ENCODE data around the gene CNDP2.
A peak's percentile ranks its signal among the peaks of the same experiment; 100 is the strongest.
"Not testable (repeated sequence)": the region's sequence is repeated elsewhere in the genome, so short reads cannot be mapped to it uniquely, and the experiment has no call there.

CNDP2 gene

GRCh38 chr18:74539289-74539688, 43.1 kb downstream of the CNDP2 start:
- no peak for DNase-seq (ENCODE audit: low spot score)

DNA sequence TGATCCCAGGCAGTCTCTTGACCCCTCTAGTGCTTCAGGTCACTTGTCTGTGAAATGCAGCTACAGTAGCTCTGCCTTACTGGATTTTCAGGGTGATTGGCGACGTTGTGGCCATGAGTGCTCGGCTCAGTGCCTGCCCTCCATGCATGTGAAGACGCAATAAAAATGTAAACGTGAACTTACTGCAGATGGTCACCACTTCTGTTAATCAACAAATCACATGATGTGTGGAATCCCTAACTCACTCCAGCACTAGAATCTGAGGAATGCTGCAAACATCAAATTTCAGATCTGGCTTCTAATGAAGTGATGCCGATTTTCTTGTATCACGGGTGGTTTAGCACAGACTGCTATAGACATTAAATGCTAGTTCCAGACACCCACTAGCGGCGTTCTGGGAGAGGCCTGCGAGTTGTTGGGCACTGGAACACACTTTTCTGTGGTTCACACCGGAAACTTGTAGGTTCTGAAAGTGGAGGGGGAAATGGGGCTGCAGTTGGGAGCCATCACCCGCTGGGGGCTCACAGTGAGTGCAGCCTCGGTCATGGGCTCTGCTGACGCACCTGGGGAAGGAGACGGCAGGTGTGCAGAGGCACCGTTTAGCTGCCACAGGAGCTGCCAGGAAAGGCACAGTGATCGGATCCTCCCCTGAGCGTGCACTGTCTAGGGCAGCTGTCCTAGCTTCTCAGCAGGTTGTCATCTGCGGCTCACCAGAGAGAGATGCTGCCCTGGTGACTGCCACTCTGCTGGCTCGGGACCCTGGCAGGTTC, 44.7 kb downstream of the CNDP2 start:
- DNase-seq (ENCODE audit: low spot score) = no peak

DNA sequence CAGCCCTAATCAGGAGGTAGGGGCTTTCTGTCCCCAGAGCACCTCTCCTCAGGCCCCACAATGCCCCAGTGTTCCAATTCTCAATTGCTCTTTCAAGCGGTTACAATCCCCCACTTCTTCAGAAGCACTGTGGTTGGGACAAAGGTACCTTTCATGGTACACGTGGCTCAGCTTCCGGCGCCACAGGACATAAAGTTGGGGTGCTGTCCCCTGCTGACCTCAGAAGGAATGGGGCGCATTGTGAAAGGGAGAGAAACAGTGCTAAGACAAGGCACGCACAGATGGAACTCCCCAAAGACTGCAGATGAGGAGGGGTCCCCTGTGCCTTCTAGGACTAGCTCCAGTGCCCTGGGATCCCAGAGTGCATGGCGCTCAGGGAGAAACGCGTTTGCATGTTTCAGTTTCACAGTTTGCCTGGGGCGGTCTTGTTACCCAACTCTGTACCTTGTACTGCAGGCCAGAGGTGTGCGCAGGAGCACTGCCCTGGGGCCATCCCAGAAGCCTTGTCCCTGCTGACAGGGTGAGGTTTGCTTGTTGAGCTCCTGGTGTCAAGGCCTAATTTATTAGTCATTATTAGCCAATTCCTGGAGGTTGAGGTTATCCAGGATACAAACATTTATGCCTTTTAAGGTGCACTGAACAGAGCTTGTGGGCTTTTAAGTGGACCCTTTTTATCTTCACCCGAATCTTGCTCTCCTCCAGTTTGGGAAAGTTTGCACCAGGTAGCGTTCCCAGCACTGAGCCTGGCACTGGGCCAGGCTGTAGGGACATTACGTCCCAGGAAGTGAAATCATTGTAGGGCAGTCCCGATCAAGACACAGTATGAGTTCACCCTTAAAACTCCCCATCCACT, 45.8 kb downstream of the CNDP2 start:
- no peak for DNase-seq (ENCODE audit: low spot score)

DNA sequence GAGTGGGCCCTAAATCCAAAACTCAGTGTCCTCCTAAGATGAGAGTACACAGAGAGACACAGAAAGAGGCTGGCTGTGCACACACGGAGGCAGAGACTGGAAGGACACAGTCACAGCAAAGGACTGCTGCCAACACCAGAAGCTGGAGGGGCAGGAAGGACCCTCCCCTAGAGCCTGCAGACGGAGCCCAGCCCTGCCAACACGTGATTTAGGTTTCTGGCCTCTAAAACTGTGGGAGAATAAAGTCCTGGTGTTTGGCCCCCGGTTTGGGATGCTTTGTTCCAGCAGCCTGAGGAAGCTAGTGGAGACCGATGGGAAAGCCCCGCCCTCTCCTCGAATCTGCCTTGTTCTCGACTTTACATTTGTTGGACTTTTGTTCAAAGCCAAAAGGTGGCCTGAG, 48.7 kb downstream of the CNDP2 start:
- no peak for DNase-seq (ENCODE audit: low spot score)

DNA sequence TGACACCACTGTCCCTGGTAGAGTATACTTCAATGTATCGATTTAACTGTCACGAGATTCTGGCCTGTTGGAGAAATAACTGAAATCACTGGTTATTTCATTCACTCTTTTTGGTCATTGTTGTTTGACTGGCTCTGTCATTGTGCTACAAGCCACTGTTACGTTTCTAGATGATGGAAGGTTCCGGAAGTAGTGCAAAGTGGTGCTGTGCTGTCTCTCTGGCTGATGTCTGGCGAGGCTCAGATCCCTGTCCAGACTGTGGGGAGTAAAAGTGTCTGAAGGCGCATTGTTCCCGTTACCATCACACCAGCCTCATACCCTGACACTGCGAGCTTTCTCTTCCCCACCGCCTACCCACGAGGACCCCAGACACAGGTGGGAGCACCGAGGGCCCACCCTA, 49.8 kb downstream of the CNDP2 start:
- DNase-seq (ENCODE audit: low spot score) = no peak

- DNase-seq (ENCODE audit: low spot score) = no peak
Measured at GRCh38 chr18:74546751-74547530, 50.8 kb downstream of the CNDP2 start.

DNA sequence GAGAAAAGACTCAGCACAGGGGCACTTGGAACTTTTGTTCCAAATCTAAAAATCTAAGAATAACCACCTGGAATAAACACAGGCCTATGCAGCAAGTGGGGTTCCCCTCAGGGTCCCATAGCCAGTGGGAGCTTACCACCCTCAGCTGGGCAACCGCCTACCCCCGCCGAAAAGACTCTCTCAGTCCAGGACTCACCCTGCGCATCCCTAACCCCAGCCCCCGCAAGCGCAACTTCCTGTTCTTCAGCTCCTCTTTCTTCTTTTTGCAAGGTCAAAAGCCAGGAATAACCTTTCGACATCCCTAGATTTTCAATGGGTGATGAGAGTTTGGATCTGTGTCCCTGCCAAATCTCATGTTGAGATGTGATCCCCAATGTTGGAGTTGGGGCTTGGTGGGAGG, 51.7 kb downstream of the CNDP2 start:
- no peak for DNase-seq (ENCODE audit: low spot score)

DNA sequence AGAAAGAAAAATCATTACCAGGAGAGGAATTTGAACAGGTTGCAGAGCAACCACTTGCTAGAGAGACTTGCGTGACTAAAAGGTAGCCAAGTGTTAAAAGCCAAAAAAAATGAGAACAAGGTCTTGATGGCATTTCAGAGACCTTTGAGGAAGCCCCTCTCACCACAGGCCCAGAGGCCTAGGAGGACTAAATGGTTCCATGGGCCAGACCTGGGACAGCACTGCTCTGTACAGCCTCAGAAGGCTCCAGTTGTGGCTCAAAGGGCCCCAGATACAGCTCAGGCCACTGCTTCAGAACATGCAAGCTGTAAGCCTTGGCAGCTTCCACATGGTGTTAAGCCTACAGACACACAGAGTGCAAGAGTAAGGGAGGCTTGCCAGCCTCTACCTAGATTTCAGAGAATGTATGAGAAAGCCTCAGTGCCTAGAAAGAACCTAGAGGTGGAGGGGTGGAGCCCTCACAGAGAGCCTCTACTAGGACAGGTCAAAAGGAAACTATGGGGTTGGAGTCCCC, 53.5 kb downstream of the CNDP2 start:
- no peak for DNase-seq (ENCODE audit: low spot score)

DNA sequence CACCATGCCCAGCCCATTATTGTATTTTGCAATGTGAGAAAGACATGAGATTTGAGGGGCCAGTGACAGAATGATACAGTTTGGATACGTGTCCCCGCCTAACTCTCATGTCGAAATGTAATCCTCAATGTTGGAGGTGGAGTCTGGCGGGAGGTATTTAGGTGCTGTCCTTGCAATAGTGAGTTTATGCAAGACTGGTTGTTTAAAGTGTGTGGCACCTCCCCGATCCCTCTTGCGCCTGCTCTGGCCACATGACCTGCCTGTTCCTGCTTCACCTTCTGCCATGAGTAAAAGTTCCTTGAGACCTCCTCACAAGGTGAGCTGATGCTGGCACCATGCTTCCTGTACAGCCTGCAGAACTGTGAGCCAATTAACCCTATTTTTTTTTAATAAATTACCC, 54.7 kb downstream of the CNDP2 start:
- no peak for DNase-seq (ENCODE audit: low spot score)

- DNase-seq (ENCODE audit: low spot score) = no peak
Measured at GRCh38 chr18:74551452-74551851, 55.3 kb downstream of the CNDP2 start.

- peak; percentile 61 for DNase-seq (ENCODE audit: low spot score)
Measured at GRCh38 chr18:74551936-74552555, 55.9 kb downstream of the CNDP2 start.

DNA sequence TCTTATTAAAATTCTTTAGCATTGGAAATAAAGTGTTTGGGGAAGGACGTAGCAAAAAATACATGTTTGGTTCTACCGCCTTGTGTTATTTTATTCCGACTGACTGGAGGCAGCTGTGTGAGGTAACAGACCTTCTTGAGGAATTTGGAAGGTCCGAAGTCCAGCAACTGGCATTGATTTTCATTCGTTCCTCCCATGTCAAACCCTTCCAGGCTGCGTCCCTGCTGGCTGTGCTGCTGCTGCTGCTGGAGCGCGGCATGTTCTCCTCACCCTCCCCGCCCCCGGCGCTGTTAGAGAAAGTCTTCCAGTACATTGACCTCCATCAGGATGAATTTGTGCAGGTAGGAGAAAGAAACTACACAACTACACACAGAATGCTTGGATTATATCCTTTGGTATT, 60.0 kb downstream of the CNDP2 start:
- no peak for DNase-seq (ENCODE audit: low spot score)

- no peak for DNase-seq (ENCODE audit: low spot score)
Measured at GRCh38 chr18:74558096-74558495, 61.9 kb downstream of the CNDP2 start.

GRCh38 chr18:74562131-74562730, 66.1 kb downstream of the CNDP2 start:
- DNase-seq (ENCODE audit: low spot score) = no peak

GRCh38 chr18:74562775-74563174, 66.6 kb downstream of the CNDP2 start:
- DNase-seq (ENCODE audit: low spot score) = no peak

- DNase-seq (ENCODE audit: low spot score) = no peak
Measured at GRCh38 chr18:74563999-74564398, 67.8 kb downstream of the CNDP2 start.

DNA sequence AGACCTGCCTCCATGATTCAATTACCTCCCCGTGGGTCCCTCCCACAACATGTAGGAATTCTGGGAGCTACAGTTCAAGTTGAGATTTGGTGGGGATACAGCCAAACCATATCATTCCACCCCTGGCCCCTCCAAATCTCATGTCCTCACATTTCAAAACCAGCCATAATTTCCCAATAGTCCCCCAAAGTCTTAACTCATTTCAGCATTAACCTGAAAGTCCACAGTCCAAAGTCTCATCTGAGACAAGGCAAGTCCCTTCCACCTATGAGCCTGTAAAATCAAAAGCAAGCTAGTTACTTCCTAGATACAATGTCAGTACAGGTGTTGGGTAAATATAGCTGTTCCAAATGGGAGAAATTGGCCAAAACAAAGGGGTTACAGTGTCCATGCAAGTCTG, 69.0 kb downstream of the CNDP2 start:
- DNase-seq (ENCODE audit: low spot score) = not testable (repeated sequence)

GRCh38 chr18:74565993-74566392, 69.8 kb downstream of the CNDP2 start:
- not testable (repeated sequence) for DNase-seq (ENCODE audit: low spot score)

DNA sequence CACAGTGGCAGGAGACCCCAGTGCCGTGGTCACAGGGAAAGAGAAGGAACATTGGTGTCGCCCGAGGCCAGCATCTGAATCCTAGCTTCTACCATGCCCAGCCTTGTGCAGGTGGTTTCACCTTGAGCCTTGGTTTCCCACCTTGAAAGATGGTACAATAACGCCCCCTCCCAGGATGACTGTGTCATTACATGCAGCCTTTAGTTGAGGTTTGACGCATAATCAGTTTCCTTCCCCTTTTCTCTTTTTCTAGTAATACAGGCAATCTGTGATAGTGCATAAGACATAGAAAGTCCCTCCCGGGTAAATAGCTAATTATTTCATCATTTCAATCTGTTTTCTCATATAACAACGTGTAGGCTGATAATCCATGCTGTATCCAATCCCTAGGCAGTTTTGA, 71.7 kb downstream of the CNDP2 start:
- DNase-seq (ENCODE audit: low spot score) = no peak

GRCh38 chr18:74569401-74569800, 73.2 kb downstream of the CNDP2 start:
- DNase-seq (ENCODE audit: low spot score) = no peak

DNA sequence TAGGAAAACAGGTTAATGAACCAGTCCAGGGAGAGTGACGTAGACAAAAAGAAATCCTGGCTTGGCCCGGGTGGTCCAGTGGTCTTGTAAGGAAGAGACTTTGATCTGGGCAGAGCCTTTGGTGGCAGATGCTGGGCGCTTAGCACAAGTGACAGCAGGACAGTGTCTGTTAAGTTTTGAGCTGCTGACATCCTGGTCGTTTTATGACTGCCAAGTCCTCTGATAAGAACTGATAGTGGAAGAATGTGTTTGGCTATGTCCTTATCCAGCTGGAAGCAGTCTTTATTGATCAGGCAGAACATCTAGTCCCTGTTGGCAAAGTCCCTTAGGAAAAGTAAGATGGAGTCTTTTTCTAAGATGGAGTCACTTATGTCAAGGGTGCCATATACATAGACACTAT, 74.1 kb downstream of the CNDP2 start:
- no peak for DNase-seq (ENCODE audit: low spot score)

Data from ecto neural progenitor cell (in vitro differentiated cells).